Measurements from ENCODE around the gene GPATCH2L. TPM values are rescaled to one million over a fixed set of nuclear protein-coding genes. Genes with fewer than 3 reads are reported as not detected.

Gene GPATCH2L
- total and polyA plus RNA-seq, 2 experiments from 2014 or later = 19.6 to 94.4 TPM

GRCh38 chr14:76203086-76204001, 51.6 kb downstream of the GPATCH2L start:
- Mint-ChIP-seq H3K4me1 (peaks cover 7% of the 10 kb centered on the region), H3K36me3 (ENCODE audit: low read depth) (peaks cover 40% of the 10 kb centered on the region), H3K27ac (peak overlapping the region; percentile 41; the same call in 1 of the 2 replicates), H3K27me3 (ENCODE audit: insufficient read depth, low read depth, poor library complexity) (no peaks in the 10 kb centered on the region), H3K4me3 (no peak overlapping the region), H3K9me3 (no peaks in the 10 kb centered on the region)
- no peak overlapping the region for H3K4me3 ChIP-seq
- H3K79me2 ChIP-seq (replicated peaks; ENCODE audit: insufficient read depth) = no peaks in the 10 kb centered on the region
- H3K9me2 ChIP-seq (ENCODE audit: insufficient read depth) = no peaks in the 10 kb centered on the region
- ATAC-seq (no peak), DNase-seq (ENCODE audit: low spot score) (no peak)
- H2AFZ ChIP-seq = no peak overlapping the region
- H4K20me1 ChIP-seq (replicated peaks; ENCODE audit: insufficient read depth) = peaks cover 5% of the 10 kb centered on the region; the same call in 1 of the 2 replicates
- H3K4me1 ChIP-seq (ENCODE audit: insufficient read depth) = peaks cover 7% of the 10 kb centered on the region; the same call in 1 of the 2 replicates
- H3K36me3 ChIP-seq (ENCODE audit: insufficient read depth) = peaks cover 10% of the 10 kb centered on the region; the same call in 1 of the 2 replicates
- H3K4me2 ChIP-seq = no peak overlapping the region
- no peaks in the 10 kb centered on the region for H3F3A ChIP-seq (replicated peaks; ENCODE audit: low read depth)
- TF ChIP-seq JUNB (IDR thresholded peaks at IDR 0.05; ENCODE audit: unreplicated experiment) (no peak), POLR2AphosphoS5 (IDR thresholded peaks at IDR 0.05; ENCODE audit: low read depth) (no peak), CREB1 (CRISPR knock-in tag; IDR thresholded peaks at IDR 0.05; ENCODE audit: low read depth) (no peak), EZH2phosphoT487 (IDR thresholded peaks at IDR 0.05; ENCODE audit: unreplicated experiment) (no peak), STAT1 (IDR thresholded peaks at IDR 0.05; ENCODE audit: unreplicated experiment) (no peak), NANOG (IDR thresholded peaks at IDR 0.05; ENCODE audit: borderline replicate concordance) (no peak), ZNF331 (CRISPR knock-in tag; IDR thresholded peaks at IDR 0.05; ENCODE audit: low read depth) (no peak), CTCF (conservative IDR thresholded peaks at IDR 0.05; ENCODE audit: low read depth in 2 of 2) (no peak), ZNF462 (CRISPR knock-in tag; IDR thresholded peaks at IDR 0.05) (no peak), ETS1 (IDR thresholded peaks at IDR 0.05) (no peak)
- H3K27me3 ChIP-seq (ENCODE audit: insufficient read depth) = no peaks in the 10 kb centered on the region
- no peak overlapping the region for H3K27ac ChIP-seq (ENCODE audit: low read depth)

Data from GM23338 (cell line).